ENCODE results near the gene MEP1A. TPM values are rescaled to one million over a fixed set of nuclear protein-coding genes. Genes with fewer than 3 reads are reported as not detected.

The MEP1A gene
- not detected in 5 replicates for total RNA-seq (2022; extraction: Qiagen RNA extraction; ENCODE audit: low read depth)

GRCh38 chr6:46793138-46793537 is at the start of gene MEP1A:
Gene MEP1A, plus strand, starts transcription at chr6:46793389. Its CDS starts 10 bp downstream, at chr6:46793399.

GRCh38 chr6:46746696-46747095 is 46.5 kb upstream of the MEP1A start, which contains the start of gene ANKRD66:
Gene ANKRD66, plus strand, starts transcription at chr6:46746933. Its CDS starts 5,016 bp downstream, at chr6:46751949.

Other genes with a start within 250 kb of the MEP1A start
- gene CYP39A1, start 140.6 kb upstream of the MEP1A start, total RNA-seq (2022; extraction: Qiagen RNA extraction; ENCODE audit: low read depth), result 0.05 to 0.28 TPM (median 0.10 TPM) in 4 of 5 replicates, not detected in the other
- gene SLC25A27, start 140.4 kb upstream of the MEP1A start, total RNA-seq (2022; extraction: Qiagen RNA extraction; ENCODE audit: low read depth), result 0.36 to 1.0 TPM (median 0.87 TPM) in 5 replicates
- gene TDRD6, start 105.5 kb upstream of the MEP1A start, total RNA-seq (2022; extraction: Qiagen RNA extraction; ENCODE audit: low read depth), result not detected in 5 replicates
- 0.05 TPM in 1 of 5 replicates, not detected in the others for gene PLA2G7, start 58.0 kb upstream of the MEP1A start, total RNA-seq (2022; extraction: Qiagen RNA extraction; ENCODE audit: low read depth)
- not detected in 5 replicates for gene ANKRD66, start 46.5 kb upstream of the MEP1A start, total RNA-seq (2022; extraction: Qiagen RNA extraction; ENCODE audit: low read depth)
- not detected in 5 replicates for gene ADGRF5, start 128.5 kb downstream of the MEP1A start, total RNA-seq (2022; extraction: Qiagen RNA extraction; ENCODE audit: low read depth)
- 0.05 TPM in 2 of 5 replicates, not detected in the others for gene ADGRF1, start 248.9 kb downstream of the MEP1A start, total RNA-seq (2022; extraction: Qiagen RNA extraction; ENCODE audit: low read depth)

Measured in A549 treated with DMSO at 1 μM for 4 hours (cell line).